Fibroblast of skin of back (primary cell): ENCODE measurements around the gene DCK.
"Not testable (repeated sequence)": the region's sequence is repeated elsewhere in the genome, so short reads cannot be mapped to it uniquely, and the experiment has no call there.

Source experiments
- DNase-seq: peaks from one replicate; pipeline ENCODE4 v3.0.0-alpha.2; 2013

Gene DCK

DNA sequence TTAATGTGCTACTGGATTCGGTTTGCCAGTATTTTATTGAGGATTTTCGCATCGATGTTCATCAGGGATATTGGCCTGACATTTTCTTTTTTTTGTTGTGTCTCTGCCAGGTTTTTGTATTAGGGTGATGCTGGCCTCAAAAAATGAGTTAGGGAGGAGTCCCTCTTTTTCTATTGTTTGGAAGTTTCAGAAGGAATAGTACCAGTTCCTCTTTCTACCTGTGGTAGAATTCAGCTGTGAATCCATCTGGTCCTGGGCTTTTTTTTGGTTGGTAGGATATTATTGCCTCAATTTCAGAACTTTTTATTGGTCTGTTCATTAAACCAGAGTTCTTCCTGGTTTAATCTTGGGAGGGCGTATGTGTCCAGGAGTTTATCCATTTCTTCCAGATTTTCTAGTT is 7.9 kb downstream of the DCK start:
- DNase-seq: not testable (repeated sequence)

DNA sequence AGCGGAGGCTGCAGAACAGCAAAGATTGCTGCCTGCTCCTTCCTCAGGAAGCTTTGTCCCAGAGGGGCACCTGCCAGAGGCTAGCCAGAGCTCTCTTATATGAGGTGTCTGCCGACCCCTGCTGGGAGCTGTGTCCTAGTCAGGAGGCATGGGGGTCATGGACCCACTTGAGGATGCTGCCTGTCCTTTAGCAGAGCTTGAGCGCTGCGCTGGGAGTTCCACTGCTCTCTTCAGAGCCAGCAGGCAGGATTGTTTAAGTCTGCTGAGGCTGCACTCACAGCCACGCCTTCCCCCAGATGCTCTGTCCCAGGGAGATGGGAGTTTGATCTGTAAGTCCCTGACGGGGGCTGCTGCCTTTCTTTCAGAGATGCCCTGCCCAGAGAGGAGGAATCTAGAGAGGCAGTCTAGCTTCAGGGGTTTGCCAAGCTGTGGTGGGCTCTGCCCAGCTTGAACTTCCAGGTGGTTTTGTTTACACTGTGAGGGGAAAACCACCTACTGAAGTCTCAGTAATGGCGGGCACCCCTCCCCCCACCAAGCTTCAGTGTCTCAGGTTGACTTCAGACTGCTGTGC is 10.9 kb downstream of the DCK start:
- DNase-seq: no peak

DNA sequence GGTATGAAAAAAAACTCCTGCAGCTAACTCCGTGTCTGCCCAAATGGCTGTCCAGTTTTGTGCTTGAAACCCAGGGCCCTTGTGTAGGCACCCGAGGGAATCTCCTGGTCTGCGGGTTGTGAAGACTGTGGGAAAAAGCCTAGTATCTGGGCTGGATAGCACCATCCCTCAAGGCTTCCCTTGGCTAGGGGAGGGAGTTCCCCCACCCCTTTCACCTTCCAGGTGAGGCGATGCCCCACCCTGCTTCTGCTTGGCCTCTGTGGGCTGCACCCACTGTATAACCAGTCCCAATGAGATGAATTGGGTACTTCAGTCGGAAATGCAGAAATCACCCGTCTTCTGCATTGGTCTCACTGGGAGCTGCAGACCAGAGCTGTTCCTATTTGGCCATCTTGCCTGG is 11.6 kb downstream of the DCK start:
- DNase-seq: not testable (repeated sequence)

DNA sequence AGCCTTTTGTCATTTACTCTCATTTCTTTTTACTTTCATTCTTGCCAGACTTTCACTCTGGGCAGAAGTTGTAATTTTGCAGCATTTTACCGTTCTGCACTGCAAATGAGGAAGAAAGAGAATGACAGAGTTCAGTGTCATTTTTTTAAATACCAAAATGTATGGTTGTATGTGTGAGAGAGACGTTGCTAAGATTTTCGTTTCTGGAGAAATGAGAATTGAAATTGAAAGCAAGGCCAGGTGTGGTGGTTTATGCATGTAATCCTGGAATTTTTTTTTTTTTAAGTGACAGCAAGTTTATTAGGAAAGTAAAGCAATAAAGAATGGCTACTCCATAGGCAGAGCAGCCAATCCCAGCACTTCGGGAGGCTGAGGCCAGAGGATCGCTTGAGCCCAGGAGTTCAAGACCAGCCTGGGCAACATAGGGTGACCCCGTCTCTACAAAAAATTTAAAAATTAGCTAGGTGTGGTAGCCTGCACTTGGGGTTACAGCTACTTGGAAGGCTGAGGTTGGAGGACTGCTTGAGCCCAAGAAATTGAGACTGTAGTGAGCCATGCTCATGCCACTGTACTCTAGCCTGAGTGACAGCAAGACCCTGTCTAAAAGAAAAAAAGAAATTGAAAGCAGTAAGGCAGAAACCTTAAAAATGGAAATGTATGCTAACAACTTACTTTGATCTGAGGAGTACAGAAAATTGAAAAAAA is 12.9 kb downstream of the DCK start:
- DNase-seq: no peak

DNA sequence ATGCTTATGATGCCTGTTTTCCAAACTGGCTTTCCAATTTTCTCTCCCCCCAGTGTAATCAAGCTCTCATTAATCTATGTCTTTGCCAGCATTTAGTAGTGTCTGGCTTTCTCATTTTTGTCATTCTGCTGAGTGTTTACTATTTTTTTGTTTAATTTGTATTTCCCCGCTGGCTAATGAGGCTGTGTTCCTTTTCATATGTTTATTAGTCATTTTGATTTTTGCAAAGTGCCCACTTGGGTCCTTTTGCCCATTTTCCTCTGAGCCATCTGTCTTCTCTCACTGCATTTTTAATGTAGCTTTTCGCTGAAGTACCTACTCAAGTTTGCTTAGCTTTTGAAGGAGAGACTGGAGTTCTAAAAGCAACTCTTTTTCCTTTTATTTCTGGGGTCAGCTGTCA is 14.7 kb downstream of the DCK start:
- no peak for DNase-seq

DNA sequence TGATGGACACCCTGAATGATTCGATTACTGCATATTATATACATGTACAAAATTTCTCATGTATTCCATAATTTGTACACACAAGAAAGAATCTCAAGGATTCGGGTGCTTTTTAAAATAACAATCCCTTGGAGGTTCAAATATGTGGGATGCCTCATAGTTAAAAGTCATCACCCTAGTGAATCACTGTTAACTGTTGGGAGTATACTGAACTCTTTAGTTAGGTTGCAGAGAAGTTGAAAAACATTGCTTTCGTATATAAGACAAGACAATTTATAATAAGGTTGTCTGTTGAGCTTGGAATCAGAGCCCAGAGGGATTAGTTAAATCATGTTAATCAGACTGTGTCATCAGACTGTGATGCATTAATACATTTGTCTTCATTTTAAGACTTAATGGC is 15.6 kb downstream of the DCK start:
- peak; percentile 70 for DNase-seq

DNA sequence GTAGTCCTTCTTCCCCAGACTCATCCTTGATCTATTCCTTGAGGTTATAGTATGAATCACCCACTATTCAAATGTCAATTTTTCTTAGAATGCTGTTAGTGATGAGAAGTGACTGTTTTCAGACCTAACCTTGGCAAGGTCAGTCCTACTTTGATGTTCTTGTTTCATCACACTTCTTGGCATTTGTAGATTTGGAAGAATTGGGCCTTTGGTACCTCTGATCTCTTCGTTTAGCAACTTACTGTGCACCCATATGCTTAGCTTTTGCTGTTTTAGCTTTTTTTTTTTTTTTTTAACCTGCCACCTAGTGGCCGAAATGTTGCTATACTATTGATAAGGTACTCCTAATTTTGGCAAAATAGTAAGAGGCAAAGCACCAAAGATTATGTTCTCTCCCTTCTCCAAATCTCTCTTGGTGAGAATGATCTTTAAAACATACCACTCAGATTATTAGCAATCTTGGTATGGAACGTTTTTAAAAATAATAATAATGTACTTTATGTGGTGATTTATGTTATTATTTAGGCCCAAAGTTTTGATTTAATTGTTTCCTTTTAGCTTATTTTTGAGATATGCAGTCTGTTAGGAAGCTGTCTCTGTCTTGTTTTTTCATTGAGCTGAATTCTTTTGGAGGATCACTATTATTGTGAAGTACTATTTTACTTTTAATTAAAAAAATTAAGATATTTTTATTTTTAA is 16.6 kb downstream of the DCK start:
- DNase-seq: peak; percentile 53

DNA sequence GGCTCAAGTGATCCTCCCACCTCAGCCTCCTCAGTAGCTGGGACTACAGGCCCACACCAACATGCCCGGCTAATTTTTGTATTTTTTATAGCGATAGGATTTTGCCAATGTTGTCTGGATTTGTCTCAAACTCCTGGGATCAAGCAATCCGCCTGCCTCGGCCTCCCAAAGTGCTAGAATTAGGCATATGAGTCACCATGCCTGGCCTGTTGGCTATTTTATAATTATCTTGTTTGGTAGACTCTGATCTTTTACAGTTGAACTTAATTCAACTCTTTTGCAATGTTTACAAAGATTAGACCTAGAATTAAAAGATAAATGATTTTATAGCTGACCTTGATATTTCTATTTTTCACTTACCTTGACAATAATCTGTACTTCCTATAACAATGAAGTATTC is 18.0 kb downstream of the DCK start:
- no peak for DNase-seq

DNA sequence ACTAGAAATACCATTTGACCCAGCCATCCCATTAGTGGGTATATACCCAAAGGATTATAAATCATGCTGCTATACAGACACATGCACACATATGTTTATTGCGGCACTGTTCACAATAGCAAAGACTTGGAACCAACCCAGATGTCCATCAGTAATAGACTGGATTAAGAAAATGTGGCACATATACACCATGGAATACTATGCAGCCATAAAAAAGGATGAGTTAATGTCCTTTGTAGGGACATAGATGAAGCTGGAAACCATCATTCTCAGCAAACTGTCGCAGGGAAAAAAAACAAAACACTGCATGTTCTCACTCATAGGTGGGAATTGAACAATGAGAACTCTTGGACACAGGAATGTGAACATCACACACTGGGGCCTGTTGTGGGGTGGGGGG is 23.9 kb downstream of the DCK start:
- not testable (repeated sequence) for DNase-seq

DNA sequence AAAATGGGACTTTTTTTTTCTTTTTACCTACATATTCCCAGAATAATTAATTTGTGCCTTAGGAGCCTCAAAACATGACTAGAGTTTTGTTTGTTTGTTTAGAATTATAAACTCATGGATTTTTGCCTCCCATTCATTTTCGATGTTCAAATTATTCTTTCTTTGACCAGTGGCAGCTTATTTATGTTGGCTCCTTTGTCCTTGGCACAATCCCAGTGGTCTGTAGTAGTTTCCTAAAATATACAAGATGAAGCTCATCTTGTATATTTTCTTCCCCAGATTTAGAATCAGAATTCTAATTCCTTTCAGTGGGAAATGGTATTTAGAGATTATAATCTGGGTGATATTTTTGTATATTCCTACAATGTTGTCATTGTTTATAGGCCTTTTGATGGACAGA is 27.2 kb downstream of the DCK start:
- DNase-seq: no peak

DNA sequence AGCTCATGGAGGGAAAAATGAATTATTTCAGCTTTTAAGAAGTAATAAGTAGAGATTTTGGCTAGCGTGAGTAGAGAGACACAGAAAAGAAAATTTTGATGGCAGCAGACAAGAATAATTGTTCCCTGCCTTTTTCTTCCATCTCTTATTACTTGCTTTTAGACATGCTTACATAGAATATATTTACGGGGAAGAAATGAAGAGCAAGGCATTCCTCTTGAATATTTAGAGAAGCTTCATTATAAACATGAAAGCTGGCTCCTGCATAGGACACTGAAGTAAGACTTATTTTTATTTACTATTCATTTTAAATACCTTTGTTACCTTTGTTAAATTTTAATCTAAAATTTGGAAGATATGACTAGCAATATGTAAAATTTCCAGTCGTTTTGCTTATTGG is 32.2 kb downstream of the DCK start:
- no peak for DNase-seq

DNA sequence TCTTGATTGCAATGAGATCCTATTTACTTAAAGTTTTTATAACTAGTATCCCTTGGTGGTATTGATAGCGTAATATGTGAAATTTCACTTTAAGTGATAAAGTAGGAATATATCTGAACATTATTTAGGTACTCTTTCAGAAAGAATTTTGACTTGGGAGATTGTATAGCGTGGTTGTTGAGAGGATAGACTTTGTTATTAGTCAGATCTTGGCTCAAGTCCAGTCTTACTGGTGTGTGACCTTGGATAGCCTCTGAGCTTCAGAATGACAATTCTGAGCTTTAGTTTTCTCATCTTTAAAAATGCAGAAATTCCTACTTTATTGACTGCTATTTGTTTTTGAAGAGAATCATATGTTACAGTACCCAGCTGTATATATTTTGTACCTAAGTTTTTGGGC is 32.6 kb downstream of the DCK start:
- peak; percentile 90 for DNase-seq

DNA sequence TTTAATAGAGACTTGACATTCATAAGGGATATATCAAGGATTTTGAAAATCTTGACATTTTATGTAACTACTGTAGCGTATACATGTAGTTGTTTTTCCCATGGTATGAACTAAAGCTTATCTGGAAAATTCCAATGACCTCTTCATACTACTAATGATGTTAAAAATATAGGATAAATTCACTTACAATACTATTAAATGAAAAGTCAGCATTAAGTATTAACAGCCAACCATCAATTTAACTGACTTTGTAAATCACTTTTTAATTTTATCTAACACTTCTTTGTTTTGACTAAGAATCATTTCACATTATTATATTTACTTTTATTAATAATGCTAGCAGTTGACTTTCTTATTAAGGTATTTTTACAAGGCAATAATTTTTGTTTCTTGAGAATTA is 34.2 kb downstream of the DCK start:
- no peak for DNase-seq

DNA sequence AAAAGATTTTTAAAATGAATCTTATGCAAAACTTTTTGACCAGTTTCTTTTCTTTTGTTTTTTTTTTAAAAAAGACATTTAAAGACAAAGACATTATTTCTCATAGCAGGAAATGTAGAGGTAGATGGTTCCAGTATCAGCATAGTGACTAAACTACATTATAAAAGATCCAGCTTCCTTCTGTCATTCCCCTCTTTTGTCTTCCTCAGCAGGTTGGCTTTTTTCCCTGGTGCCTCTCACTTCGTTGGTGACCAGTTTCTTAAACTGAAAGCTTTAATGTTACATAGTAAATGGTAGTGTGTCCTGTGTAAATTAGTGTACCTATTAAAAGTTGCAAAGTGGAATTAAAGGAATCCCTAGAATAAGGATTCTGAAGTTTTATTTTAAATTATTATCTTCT is 36.1 kb downstream of the DCK start:
- no peak for DNase-seq

DNA sequence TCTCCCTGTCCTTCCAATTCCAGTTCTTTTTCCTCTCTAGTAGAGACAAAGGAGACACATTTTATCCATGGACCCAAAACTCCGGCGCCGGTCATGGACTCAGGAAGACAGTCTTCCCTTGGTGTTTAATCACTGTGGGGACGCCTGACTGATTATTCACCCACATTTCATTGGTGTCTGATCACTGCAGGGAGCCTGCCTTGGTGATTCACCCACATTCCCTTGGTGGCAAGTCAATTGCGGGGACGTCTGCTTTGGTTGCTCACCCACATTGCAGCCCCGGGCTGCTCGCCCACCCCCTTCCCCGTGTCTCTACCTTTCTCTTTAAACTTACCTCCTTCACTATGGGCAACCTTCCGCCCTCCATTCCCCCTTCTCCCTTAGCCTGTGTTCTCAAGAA is 38.7 kb downstream of the DCK start:
- peak; percentile 91 for DNase-seq

DNA sequence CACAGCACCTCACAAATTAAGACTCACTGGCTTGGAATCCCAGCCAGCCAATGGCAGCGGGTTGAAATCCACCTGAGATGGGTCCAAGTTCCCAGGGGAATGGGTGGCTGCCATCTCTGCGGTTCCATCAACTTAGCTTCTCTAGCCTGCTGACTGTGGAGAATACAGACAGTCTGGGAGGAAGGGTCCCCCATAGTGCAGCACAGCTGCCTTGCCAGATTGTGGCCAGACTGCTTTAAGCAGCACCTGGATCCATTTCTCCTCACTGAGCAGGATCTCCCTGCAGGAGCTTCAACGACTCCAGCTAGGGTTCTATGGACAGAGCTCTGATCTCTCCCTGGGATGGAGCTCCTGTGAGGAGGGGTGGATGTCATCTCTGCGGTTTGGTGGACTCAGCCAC is 51.8 kb downstream of the DCK start:
- DNase-seq: no peak

DNA sequence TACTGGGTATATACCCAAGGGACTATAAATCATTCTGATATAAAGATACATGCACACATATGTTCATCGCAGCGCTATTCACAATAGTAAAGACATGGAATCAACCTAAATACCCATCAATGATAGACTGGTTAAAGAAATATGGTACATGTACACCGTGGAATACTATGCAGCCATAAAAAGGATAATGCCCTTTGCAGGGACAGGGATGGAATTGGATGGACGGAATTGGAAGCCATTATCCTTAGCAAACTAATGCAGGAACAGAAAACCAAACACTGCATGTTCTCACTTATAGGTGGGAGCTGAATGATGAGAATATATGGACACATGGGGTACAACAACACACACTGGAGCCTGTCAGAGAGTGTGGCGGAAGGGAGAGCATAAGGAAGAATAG is 55.9 kb downstream of the DCK start:
- no peak for DNase-seq

DNA sequence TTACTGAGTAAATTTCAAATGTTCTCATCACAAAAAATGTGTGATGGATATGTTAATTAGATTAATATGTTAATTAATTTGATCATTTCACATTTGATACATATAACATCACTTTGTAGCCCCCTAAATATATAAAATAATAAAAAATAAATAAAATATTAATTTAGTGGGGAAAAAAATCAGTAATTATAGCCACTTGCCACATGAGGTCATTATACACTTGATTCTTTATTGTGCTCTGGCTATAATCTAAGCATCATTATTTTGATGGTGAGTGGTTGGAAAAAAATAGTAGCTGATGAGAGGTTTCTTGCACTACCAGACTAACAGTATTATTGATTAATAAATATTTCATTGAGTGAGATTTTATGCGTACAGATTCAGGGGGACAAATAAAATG is 57.4 kb downstream of the DCK start:
- no peak for DNase-seq

DNA sequence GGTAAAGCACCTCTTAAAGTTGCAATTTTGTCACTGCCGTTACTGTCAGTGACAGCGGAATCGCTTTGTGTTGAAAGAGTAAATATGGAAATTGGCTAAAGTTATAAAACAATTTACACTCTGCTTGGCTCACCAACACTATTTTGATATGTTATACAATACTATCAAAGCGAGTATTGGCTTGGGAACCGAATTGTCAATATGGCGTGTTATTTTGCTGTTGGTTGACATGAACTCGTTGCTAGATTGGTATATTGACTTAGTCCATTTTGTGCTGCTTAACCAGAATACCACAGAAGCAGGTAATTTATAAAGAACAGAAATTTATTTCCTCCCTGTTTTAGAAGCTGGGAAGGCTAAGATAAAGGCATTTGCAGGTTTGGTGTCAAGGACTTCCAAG is 58.6 kb downstream of the DCK start:
- no peak for DNase-seq

DNA sequence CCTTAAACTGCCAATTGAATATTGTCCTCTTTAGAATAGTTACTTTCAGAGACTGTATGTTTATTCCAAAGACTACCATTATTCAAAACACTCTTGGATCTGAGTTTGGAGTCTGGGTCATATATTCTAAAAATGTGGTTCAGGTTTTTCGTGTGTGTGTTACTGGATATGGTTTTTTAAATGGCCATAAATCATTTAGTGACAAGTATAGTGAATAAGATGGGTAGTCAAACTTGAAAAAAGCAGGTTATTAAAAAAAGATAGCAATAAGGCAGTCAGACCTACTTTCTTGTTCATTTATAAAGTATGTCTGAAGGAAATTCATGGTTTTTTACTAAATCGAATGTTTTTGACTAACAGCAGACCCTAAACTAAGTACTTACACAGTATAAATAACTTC is 59.3 kb downstream of the DCK start:
- no peak for DNase-seq

DNA sequence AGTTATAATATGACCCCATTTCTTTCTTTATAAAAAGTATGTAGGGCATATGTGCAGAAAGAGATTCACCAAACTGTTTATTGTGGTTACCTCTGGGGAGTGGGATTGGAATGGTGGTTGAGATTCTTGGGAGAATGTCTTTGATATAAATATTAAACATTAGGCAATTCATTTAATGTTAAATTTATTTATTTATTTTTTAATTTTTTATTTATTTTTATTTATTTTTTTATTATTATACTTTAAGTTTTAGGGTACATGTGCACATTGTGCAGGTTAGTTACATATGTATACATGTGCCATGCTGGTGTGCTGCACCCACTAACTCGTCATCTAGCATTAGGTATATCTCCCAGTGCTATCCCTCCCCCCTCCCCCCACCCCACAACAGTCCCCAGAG is 60.2 kb downstream of the DCK start:
- not testable (repeated sequence) for DNase-seq

DNA sequence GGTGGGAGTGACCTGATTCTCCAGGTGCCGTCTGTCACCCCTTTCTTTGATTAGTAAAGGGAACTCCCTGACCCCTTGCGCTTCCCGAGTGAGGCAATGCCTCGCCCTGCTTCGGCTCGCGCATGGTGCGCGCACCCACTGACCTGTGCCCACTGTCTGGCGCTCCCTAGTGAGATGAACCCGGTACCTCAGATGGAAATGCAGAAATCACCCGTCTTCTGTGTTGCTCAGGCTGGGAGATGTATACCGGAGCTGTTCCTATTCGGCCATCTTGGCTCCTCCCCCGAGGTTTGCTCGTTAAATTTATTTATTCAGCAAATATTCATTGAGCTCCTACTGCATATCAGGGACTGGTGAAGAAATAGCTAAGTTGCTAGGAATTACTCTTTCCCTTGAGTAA is 66.1 kb downstream of the DCK start:
- DNase-seq: not testable (repeated sequence)

DNA sequence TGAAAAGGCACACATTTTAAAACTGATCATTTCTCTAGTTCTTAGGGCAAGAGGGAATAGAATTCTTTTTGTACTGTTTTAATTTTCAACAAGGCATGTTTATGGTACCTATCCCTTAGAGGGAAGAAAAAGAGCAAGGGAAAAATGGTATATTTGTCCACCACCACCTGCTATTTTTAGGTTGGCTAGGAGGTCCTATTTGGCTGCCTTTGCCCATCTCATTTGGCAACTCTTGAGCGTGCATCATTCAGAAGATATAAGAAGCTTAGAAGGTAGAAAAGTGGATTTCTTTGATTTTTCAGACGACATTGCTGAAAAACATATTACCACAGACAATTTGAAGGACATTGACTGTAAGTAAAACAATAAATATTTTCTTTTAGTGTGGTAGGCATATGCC is 69.0 kb downstream of the DCK start:
- no peak for DNase-seq

DNA sequence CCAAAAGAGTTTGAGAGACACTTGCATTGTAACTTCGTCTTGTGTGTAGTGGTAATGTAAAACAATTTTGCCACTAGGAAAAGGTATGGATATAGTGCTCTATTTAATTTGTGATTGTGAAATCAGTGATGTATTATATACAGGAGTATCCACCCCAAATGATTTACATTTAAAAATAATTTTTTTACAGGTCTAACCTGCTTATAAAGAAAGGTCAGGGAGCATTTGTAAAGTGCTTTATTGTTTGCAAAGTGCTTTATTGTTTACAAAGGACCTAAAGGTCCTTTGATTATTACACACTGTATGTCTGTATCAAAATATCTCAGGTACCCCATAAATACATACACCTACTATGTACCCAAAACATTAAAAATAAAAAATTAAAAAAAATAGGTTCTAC is 70.3 kb downstream of the DCK start:
- DNase-seq: no peak
